ENCODE results near the gene USP9X.

DNA sequence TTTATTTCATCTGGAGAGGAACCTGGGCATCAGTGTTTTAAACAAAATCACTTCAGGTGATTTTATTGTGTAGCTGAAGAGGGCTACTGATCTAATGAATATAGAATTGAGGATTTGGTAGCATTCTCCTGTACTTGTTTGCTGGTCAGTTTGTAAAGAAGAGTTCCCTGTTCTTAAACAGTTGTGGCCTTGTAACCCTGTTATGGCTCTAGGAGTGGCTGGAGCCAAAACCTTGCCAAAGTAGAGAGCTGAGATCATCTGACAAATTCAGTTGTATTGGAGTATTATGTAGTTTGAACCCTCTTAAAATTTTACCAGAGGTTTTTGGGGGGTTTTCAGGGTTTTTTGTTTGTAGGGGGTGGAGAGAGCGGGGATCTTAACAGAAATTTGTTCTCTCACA lies 36.5 kb downstream of the USP9X start:
- TF ChIP-seq, protein P1, sequence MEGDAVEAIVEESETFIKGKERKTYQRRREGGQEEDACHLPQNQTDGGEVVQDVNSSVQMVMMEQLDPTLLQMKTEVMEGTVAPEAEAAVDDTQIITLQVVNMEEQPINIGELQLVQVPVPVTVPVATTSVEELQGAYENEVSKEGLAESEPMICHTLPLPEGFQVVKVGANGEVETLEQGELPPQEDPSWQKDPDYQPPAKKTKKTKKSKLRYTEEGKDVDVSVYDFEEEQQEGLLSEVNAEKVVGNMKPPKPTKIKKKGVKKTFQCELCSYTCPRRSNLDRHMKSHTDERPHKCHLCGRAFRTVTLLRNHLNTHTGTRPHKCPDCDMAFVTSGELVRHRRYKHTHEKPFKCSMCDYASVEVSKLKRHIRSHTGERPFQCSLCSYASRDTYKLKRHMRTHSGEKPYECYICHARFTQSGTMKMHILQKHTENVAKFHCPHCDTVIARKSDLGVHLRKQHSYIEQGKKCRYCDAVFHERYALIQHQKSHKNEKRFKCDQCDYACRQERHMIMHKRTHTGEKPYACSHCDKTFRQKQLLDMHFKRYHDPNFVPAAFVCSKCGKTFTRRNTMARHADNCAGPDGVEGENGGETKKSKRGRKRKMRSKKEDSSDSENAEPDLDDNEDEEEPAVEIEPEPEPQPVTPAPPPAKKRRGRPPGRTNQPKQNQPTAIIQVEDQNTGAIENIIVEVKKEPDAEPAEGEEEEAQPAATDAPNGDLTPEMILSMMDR (IDR thresholded peaks at IDR 0.05; ENCODE audit: insufficient read depth, low read length), result no peak
- TF ChIP-seq, protein P2, sequence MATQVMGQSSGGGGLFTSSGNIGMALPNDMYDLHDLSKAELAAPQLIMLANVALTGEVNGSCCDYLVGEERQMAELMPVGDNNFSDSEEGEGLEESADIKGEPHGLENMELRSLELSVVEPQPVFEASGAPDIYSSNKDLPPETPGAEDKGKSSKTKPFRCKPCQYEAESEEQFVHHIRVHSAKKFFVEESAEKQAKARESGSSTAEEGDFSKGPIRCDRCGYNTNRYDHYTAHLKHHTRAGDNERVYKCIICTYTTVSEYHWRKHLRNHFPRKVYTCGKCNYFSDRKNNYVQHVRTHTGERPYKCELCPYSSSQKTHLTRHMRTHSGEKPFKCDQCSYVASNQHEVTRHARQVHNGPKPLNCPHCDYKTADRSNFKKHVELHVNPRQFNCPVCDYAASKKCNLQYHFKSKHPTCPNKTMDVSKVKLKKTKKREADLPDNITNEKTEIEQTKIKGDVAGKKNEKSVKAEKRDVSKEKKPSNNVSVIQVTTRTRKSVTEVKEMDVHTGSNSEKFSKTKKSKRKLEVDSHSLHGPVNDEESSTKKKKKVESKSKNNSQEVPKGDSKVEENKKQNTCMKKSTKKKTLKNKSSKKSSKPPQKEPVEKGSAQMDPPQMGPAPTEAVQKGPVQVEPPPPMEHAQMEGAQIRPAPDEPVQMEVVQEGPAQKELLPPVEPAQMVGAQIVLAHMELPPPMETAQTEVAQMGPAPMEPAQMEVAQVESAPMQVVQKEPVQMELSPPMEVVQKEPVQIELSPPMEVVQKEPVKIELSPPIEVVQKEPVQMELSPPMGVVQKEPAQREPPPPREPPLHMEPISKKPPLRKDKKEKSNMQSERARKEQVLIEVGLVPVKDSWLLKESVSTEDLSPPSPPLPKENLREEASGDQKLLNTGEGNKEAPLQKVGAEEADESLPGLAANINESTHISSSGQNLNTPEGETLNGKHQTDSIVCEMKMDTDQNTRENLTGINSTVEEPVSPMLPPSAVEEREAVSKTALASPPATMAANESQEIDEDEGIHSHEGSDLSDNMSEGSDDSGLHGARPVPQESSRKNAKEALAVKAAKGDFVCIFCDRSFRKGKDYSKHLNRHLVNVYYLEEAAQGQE (IDR thresholded peaks at IDR 0.05; ENCODE audit: insufficient replicate concordance, low read depth), result no peak
- TF ChIP-seq GABPA (IDR thresholded peaks at IDR 0.05; ENCODE audit: low read depth), result no peak

Data from HL-60 (cell line).